Loucy (cell line): ENCODE data around the gene TFB1M.
A peak's percentile ranks its signal among the peaks of the same experiment; 100 is the strongest.

ENCODE experiments used
- H2AFZ ChIP-seq: fragments of 200-600 bp; sonication (generic); 2 replicates; pipeline ENCODE4 v1.6.0; 2016; ENCODE audit warnings: antibody characterized with exemption, mild to moderate bottlenecking, low read length, moderate library complexity
- H3F3A ChIP-seq: fragments of 200-600 bp; 2 replicates; pipeline ENCODE4 v1.6.0; 2016; ENCODE audit warnings: antibody characterized with exemption, low read depth, mild to moderate bottlenecking
- H3K27me3 ChIP-seq: fragments of 200-600 bp; sonication (generic); 2 replicates; pipeline ENCODE4 v1.6.1; 2014; ENCODE audit warnings: low read length, mild to moderate bottlenecking; ENCODE audit not compliant: insufficient read depth, poor library complexity, severe bottlenecking
- H3K36me3 ChIP-seq: fragments of 200-600 bp; sonication (generic); 2 replicates; pipeline ENCODE4 v1.6.1; 2016; ENCODE audit warnings: low read length; ENCODE audit not compliant: insufficient read depth
- H3K4me1 ChIP-seq: fragments of 200-600 bp; sonication (generic); 2 replicates; pipeline ENCODE4 v1.5.1; 2014; ENCODE audit warnings: low read length, mild to moderate bottlenecking; ENCODE audit not compliant: insufficient read depth, poor library complexity, severe bottlenecking
- H3K4me2 ChIP-seq: fragments of 200-600 bp; sonication (generic); 2 replicates; pipeline ENCODE4 v1.6.0; 2014; ENCODE audit warnings: antibody characterized with exemption, low read length, low read depth, mild to moderate bottlenecking; ENCODE audit not compliant: poor library complexity, severe bottlenecking
- H3K4me3 ChIP-seq: fragments of 200-600 bp; sonication (generic); 2 replicates; pipeline ENCODE4 v1.5.1; 2014; ENCODE audit warnings: low read length, mild to moderate bottlenecking, mixed read lengths; ENCODE audit not compliant: poor library complexity, severe bottlenecking
- H3K79me2 ChIP-seq: fragments of 200-600 bp; sonication (generic); 2 replicates; pipeline ENCODE4 v1.6.1; 2014; ENCODE audit warnings: low read length; ENCODE audit not compliant: insufficient read depth
- H3K9ac ChIP-seq: fragments of 200-600 bp; sonication (generic); 2 replicates; pipeline ENCODE4 v1.6.0; 2014; ENCODE audit warnings: mild to moderate bottlenecking, low read depth, low read length, moderate library complexity; ENCODE audit not compliant: poor library complexity, severe bottlenecking
- H3K9me2 ChIP-seq: fragments of 200-600 bp; sonication (generic); replicated peaks from 2 replicates; pipeline ENCODE4 v1.6.1; 2016; ENCODE audit warnings: low read depth, low read length, mixed read lengths
- H3K9me3 ChIP-seq: fragments of 200-600 bp; sonication (generic); 2 replicates; pipeline ENCODE4 v1.6.1; 2014; ENCODE audit warnings: mild to moderate bottlenecking, antibody characterized with exemption, low read length, low read depth; ENCODE audit not compliant: insufficient read depth
- H4K20me1 ChIP-seq: fragments of 200-600 bp; sonication (generic); 2 replicates; pipeline ENCODE4 v1.6.0; 2014; ENCODE audit warnings: antibody characterized with exemption, low read length, mild to moderate bottlenecking; ENCODE audit not compliant: insufficient read depth, poor library complexity, severe bottlenecking
- CTCF ChIP-seq: fragments of 200-600 bp; sonication (generic); conservative IDR thresholded peaks from 2 replicates; pipeline ENCODE4 v1.5.1; 2014; ENCODE audit warnings: mild to moderate bottlenecking, antibody characterized with exemption, low read length
- EZH2phosphoT487 ChIP-seq: fragments of 200-600 bp; IDR thresholded peaks from 2 replicates; pipeline ENCODE4 v1.6.1; 2018; ENCODE audit warnings: antibody characterized with exemption, mild to moderate bottlenecking, moderate library complexity, borderline replicate concordance

Gene TFB1M

DNA sequence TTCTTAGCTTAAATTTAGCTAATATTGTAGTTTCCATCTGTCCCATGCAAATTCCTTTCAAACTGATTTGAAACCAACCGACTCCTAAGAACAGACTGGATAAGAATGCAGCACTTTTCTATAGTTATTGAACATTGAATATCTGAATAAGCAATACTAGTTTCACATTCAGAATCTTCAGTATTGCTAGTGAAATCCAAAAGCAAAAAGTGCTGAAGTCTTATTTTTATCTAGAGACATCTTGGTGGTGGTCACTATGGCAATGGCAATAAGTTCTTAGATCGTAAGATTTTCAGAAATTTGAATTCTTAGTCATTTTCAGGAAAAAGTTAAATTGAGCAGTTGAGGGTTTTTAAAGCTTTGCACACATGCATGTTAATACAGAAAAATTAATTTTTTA is 2.7 kb downstream of the TFB1M start:
- peak overlapping the region; percentile 95 for H3K4me2 ChIP-seq
- peaks cover 24% of the 10 kb centered on the region for H3K79me2 ChIP-seq
- no peaks in the 10 kb centered on the region for H3K9me2 ChIP-seq
- H3K4me3 ChIP-seq = no peak overlapping the region
- peaks cover 3% of the 10 kb centered on the region for H4K20me1 ChIP-seq
- no peaks in the 10 kb centered on the region for H3K9me3 ChIP-seq
- no peaks in the 10 kb centered on the region for H3K36me3 ChIP-seq
- H3F3A ChIP-seq = no peaks in the 10 kb centered on the region; the same call in 1 of the 2 replicates
- H3K9ac ChIP-seq = no peak overlapping the region
- peaks cover 35% of the 10 kb centered on the region for H3K4me1 ChIP-seq
- H3K27me3 ChIP-seq = no peaks in the 10 kb centered on the region
- TF ChIP-seq CTCF (no peak), EZH2phosphoT487 (no peak)
- H2AFZ ChIP-seq = no peak overlapping the region

DNA sequence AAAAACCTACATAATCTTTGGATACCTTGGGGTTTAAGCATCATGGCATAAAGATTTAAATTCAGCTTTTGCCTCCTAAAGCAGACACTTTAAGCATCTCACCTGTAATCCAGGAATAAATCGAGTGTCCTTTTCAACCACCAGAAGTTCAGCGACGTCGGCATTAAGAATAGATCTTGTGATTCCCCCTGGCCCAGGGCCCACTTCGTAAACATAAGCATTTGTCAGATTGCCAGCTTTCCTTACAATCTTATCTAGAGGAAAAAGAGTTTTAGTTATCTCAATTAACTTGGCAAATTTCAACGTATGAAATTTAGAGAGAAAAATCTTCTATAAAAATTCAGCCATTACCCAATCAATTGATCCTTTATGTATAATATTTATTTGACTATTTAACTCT is 3.2 kb downstream of the TFB1M start:
- Histone ChIP-seq H3K36me3 (peaks cover 3% of the 10 kb centered on the region; the same call in 1 of the 2 replicates), H4K20me1 (peaks cover 3% of the 10 kb centered on the region), H3K9me2 (no peaks in the 10 kb centered on the region), H2AFZ (no peak overlapping the region), H3K4me3 (no peak overlapping the region), H3F3A (no peaks in the 10 kb centered on the region), H3K79me2 (peaks cover 24% of the 10 kb centered on the region), H3K27me3 (no peaks in the 10 kb centered on the region), H3K4me2 (peak overlapping the region; percentile 95), H3K9me3 (no peaks in the 10 kb centered on the region), H3K4me1 (peaks cover 30% of the 10 kb centered on the region), H3K9ac (peak overlapping the region; percentile 47)
- no peak for TF ChIP-seq CTCF
- TF ChIP-seq EZH2phosphoT487 = no peak

- Histone ChIP-seq H3K9ac (peak overlapping the region; percentile 47), H4K20me1 (peaks cover 3% of the 10 kb centered on the region), H3K4me1 (peaks cover 25% of the 10 kb centered on the region), H3K4me3 (no peak overlapping the region), H3F3A (no peaks in the 10 kb centered on the region), H3K9me2 (no peaks in the 10 kb centered on the region), H3K9me3 (no peaks in the 10 kb centered on the region), H3K36me3 (peaks cover 5% of the 10 kb centered on the region; the same call in 1 of the 2 replicates), H3K79me2 (peaks cover 24% of the 10 kb centered on the region), H3K27me3 (no peaks in the 10 kb centered on the region), H3K4me2 (peak overlapping the region; percentile 95), H2AFZ (no peak overlapping the region)
- TF ChIP-seq CTCF (no peak), EZH2phosphoT487 (no peak)
Measured at GRCh38 chr6:155310596-155310995, 3.7 kb downstream of the TFB1M start.
